ENCODE results near the gene LILRB1.
"Not testable (repeated sequence)": the region's sequence is repeated elsewhere in the genome, so short reads cannot be mapped to it uniquely, and the experiment has no call there.

- not testable (repeated sequence) for TF ChIP-seq CTCF (IDR thresholded peaks at IDR 0.05; ENCODE audit: poor library complexity); EZH2phosphoT487 (IDR thresholded peaks at IDR 0.05; ENCODE audit: low read depth, severe bottlenecking, unreplicated experiment); EZH2 (IDR thresholded peaks at IDR 0.05; ENCODE audit: borderline replicate concordance)
Measured at GRCh38 chr19:54627912-54628311, 2.4 kb upstream of the LILRB1 start.
